HepG2 (cell line): ENCODE results near the gene SPSB1. TPM values are rescaled to one million over a fixed set of nuclear protein-coding genes. Genes with fewer than 3 reads are reported as not detected.

ENCODE experiments used
- ATAC-seq: fragments of 200-7000 bp; cut with Tn5 transposase; 3 replicates; pipeline ENCODE4 v1.9.1; 2020; ENCODE audit warnings: mild to moderate bottlenecking, moderate library complexity
- BruUV-seq: library from RNA; stranded (reverse); fragments of 400-500 nt; replicated peaks from 2 replicates; lab custom pipeline; 2021; lab: Mats Ljungman, UMichigan
- CTCF ChIA-PET: fragments of 300-600 bp; formaldehyde crosslinking; extraction: SDS; loops from one replicate; lab custom pipeline; 2021; ENCODE audit warnings: low total read pairs, inconsistent platforms, low intra/inter-chr PET ratio; lab: Yijun Ruan, JAX
- POLR2A ChIA-PET: fragments of 350-600 bp; sonication (Branson Sonifier 250); formaldehyde crosslinking; loops from one replicate; lab custom pipeline; 2020; ENCODE audit warnings: antibody characterized with exemption, inconsistent platforms; lab: Yijun Ruan, JAX
- DNase-seq: peaks from one replicate; pipeline ENCODE4 v3.0.0-alpha.2; 2015; ENCODE audit warnings: low spot score
- FAIRE-seq: peaks from 3 replicates; lab custom pipeline; 2011; peaks lifted over from hg19 to GRCh38; lab: Jason Lieb, UNC
- H2AFZ ChIP-seq: one replicate; pipeline ENCODE4 v1.6.1; 2011; ENCODE audit warnings: low read length, inconsistent platforms
- H3K27ac ChIP-seq: fragments of 300-600 bp; 3 replicates; pipeline ENCODE4 v1.8.0; 2011; ENCODE audit warnings: mixed run types, mild to moderate bottlenecking, mixed read lengths, low read length, inconsistent platforms; ENCODE audit not compliant: insufficient read depth; ENCODE audit errors: extremely low read length
- H3K27me3 ChIP-seq, 2 experiments: fragments of 200-600 bp in 1 of 2; 2 replicates in 1 of 2; 3 replicates in 1 of 2; pipeline versions ENCODE4 v1.6.0 to v1.8.0; 2011; ENCODE audit warnings: low read length in 2 of 2, mild to moderate bottlenecking in 2 of 2, moderate library complexity in 2 of 2, inconsistent platforms in 1 of 2; ENCODE audit not compliant: insufficient read depth in 2 of 2, control insufficient read depth in 1 of 2
- H3K36me3 ChIP-seq, 2 experiments: fragments of 200-600 bp in 1 of 2; replicated peaks in 1 of 2; 2 replicates in 1 of 2; 3 replicates in 1 of 2; pipeline versions ENCODE4 v1.5.1 to v1.8.0; 2011; ENCODE audit warnings: low read length in 2 of 2, inconsistent platforms in 1 of 2; ENCODE audit not compliant: insufficient read depth in 2 of 2, control insufficient read depth in 1 of 2
- H3K4me1 ChIP-seq: 2 replicates; pipeline ENCODE4 v1.5.1; 2012; ENCODE audit warnings: low read length, inconsistent platforms; ENCODE audit not compliant: insufficient read depth
- H3K4me2 ChIP-seq: 2 replicates; pipeline ENCODE4 v1.6.0; 2011; ENCODE audit warnings: low read depth, low read length, inconsistent platforms
- H3K4me3 ChIP-seq, 3 experiments: fragments of 200-600 bp in 1 of 3; sonication (generic), shearing (Covaris generic) in 1 of 3; replicated peaks in 1 of 3; 2 replicates each; pipeline ENCODE4 v1.5.1; 2011 to 2016; ENCODE audit warnings: low read length in 3 of 3, inconsistent platforms in 2 of 3, low read depth in 2 of 3, mild to moderate bottlenecking in 2 of 3, control low read depth in 1 of 3, mixed read lengths in 1 of 3; ENCODE audit not compliant: insufficient read depth in 1 of 3
- H3K79me2 ChIP-seq: one replicate; pipeline ENCODE4 v1.6.1; 2011; ENCODE audit warnings: low read length, inconsistent platforms; ENCODE audit not compliant: insufficient read depth
- H3K9ac ChIP-seq: 2 replicates; pipeline ENCODE4 v1.6.0; 2011; ENCODE audit warnings: mild to moderate bottlenecking, low read depth, low read length, inconsistent platforms; ENCODE audit not compliant: insufficient read depth
- H3K9me3 ChIP-seq: 2 replicates; pipeline ENCODE4 v1.5.1; 2012; ENCODE audit warnings: mild to moderate bottlenecking, low read length
- H4K20me1 ChIP-seq: 2 replicates; pipeline ENCODE4 v1.6.0; 2011; ENCODE audit warnings: inconsistent platforms, mild to moderate bottlenecking, low read length, moderate library complexity; ENCODE audit not compliant: insufficient read depth
- AHR ChIP-seq: IDR thresholded peaks from 2 replicates; pipeline ENCODE4 v1.6.1; 2018; ENCODE audit warnings: missing genetic modification reagents, missing compliant biosample characterization
- ATF7 ChIP-seq, 2 experiments: fragments of 450-650 bp in 1 of 2; sonication (generic) in 1 of 2; formaldehyde crosslinking in 1 of 2; IDR thresholded peaks; 2 replicates each; pipeline versions ENCODE4 v1.4.0 to v1.6.1; 2016 to 2020; ENCODE audit warnings: antibody characterized with exemption in 1 of 2, mild to moderate bottlenecking in 1 of 2, missing genetic modification reagents in 1 of 2
- BRCA1 ChIP-seq: sonication (generic); formaldehyde crosslinking; IDR thresholded peaks from 2 replicates; pipeline ENCODE4 v1.4.0; 2020; ENCODE audit warnings: missing genetic modification reagents
- FOSL2 ChIP-seq: sonication (generic); formaldehyde crosslinking; IDR thresholded peaks from 2 replicates; pipeline ENCODE4 v1.4.0; 2020; ENCODE audit warnings: missing genetic modification reagents
- GFI1 ChIP-seq: sonication (generic); formaldehyde crosslinking; IDR thresholded peaks from 2 replicates; pipeline ENCODE4 v1.5.0; 2020; ENCODE audit warnings: missing genetic modification reagents, mild to moderate bottlenecking, borderline replicate concordance
- MNT ChIP-seq: fragments of 450-650 bp; IDR thresholded peaks from 2 replicates; pipeline ENCODE4 v1.6.1; 2016
- NBN ChIP-seq: fragments of 450-650 bp; conservative IDR thresholded peaks from 2 replicates; pipeline ENCODE4 v1.6.1; 2017
- NR0B2 ChIP-seq: sonication (generic); formaldehyde crosslinking; IDR thresholded peaks from 2 replicates; pipeline ENCODE4 v1.4.0; 2020; ENCODE audit warnings: mild to moderate bottlenecking, missing genetic modification reagents
- ZNF143 ChIP-seq: sonication (generic); formaldehyde crosslinking; IDR thresholded peaks from 2 replicates; pipeline ENCODE4 v1.4.0; 2020; ENCODE audit warnings: missing genetic modification reagents
- ZNF225 ChIP-seq: sonication (generic); formaldehyde crosslinking; IDR thresholded peaks from 2 replicates; pipeline ENCODE4 v1.4.0; 2020; ENCODE audit warnings: mild to moderate bottlenecking, missing genetic modification reagents
- WGBS: methylation state at CpG from one replicate; pipeline ENCODE4 v1.1.6; 2017; ENCODE audit warnings: low lambda C conversion rate; 5-methylcytosine and 5-hydroxymethylcytosine counted together
- in situ Hi-C: cut with HindIII; loops from 2 replicates; pipeline ENCODE4 v1.10.0; 2017; ENCODE audit warnings: low pct_unique_long_range_greater_than_20kb; ENCODE audit not compliant: extremely low pct_ligation_motif_present
- intact Hi-C: fragments of 100-400 bp; cut with micrococcal nuclease; formaldehyde crosslinking; loops from one replicate; pipeline ENCODE4 v1.10.0; 2022; ENCODE audit not compliant: unreplicated experiment
- polyA plus RNA-seq, 8 experiments: library from polyadenylated mRNA; depleted of rRNA in 3 of 8; stranded (reverse) in 7 of 8; unstranded in 1 of 8; fragments of >200 nt; fragmentation: Illumina TruSeq in 4 of 8; extraction: Trizol in 4 of 8; gene quantifications; 2 replicates each; pipeline versions ENCODE4 v1.2.1 to v1.2.3, GENCODE V29; 2011 to 2016; ENCODE audit warnings: low read depth in 4 of 8, missing spikeins in 1 of 8, mixed read lengths in 1 of 8; ENCODE audit not compliant: insufficient read depth in 1 of 8
- total RNA-seq, 5 experiments: library from RNA; depleted of rRNA; stranded (reverse); fragments of >200 nt; fragmentation: Illumina TruSeq; extraction: Trizol; gene quantifications; 2 replicates each; pipeline ENCODE4 v1.2.3, GENCODE V29; 2016; ENCODE audit warnings: low read depth in 1 of 5
- TF ChIP-seq, protein P1 (sequence below): sonication (generic); formaldehyde crosslinking; IDR thresholded peaks from 2 replicates; pipeline ENCODE4 v1.9.0; 2022; ENCODE audit warnings: low read depth, missing genetic modification reagents
- TF ChIP-seq, protein P2 (sequence below): sonication (generic); formaldehyde crosslinking; IDR thresholded peaks from 2 replicates; pipeline ENCODE4 v1.9.0; 2021; ENCODE audit warnings: mild to moderate bottlenecking, missing genetic modification reagents

The SPSB1 gene
- total and polyA plus RNA-seq, 2 of the 13 experiments (the other 11 are each of a cell fraction or from before 2014, with no cell fraction given): 5.0 to 8.0 TPM

DNA sequence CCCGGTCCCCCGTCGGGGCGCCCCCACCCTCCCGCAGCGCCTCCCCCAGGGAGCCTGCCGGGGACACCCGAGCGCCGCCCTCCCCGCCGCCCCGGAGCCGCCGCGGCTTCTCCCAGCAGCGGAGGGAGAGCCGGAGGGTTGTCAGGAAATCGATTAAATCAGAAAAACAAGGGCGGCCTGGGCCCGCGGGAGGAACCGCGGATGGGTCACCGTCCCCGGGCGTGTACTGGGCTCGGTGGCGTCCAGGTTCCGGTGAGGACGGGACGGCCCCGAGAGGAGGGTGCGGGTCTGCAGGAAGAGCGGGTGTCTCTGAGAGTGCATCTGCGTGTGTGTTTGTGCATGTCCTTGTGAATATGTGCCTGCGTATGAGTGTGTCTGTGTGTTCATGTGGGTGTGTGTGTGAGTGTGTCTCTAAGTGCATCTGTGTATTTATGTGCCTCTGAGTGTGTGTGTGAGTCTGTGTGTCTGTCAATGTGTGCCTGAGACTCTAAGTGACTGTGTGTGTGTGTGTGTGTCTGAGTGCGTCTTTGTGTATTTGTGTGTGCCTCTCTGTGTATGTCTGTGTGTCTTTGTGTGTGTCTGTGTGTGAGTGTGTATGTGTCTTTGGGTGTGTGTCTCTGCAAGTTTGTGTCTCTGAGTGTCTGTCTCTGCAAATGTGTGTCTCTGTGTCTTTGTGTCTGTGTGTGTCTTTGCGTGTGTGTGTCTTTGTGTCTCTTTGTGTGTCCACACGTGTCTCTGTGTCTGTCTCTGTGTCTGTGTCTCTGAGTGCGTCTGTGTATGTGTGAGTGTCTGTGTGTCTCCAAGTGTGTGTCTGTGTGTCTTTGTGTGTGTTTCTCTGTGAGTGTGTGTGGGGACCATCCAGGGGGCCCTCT is 1.1 kb downstream of the SPSB1 start:
- ChIA-PET CTCF (no interaction called here), POLR2A (no interaction called here)
- Histone ChIP-seq H3K4me2 (peak overlapping the region; percentile 93), H3K4me1 (peaks cover 69% of the 10 kb centered on the region), H2AFZ (no peak overlapping the region), H3K4me3 (peak overlapping the region; percentile 53 to 83 (median 76)), H3K27me3 (no peaks in the 10 kb centered on the region), H3K36me3 (no peaks in the 10 kb centered on the region), H3K79me2 (peaks cover 28% of the 10 kb centered on the region), H4K20me1 (peaks cover 4% of the 10 kb centered on the region; the same call in 1 of the 2 replicates), H3K27ac (peak overlapping the region; percentile 3), H3K9me3 (peaks cover 9% of the 10 kb centered on the region), H3K9ac (peak overlapping the region; percentile 72)
- DNase-seq (no peak), ATAC-seq (peak; percentile 4; the same call in 2 of the 3 replicates), FAIRE-seq (peak; percentile 65)
- intact Hi-C loops: no loop called here
- WGBS: 4% methylated on average over 23 of the region's 41 CpGs
- in situ Hi-C loops: no loop called here
- TSS peak; percentile 60 for BruUV-seq
- TF ChIP-seq BRCA1: no peak
- TF ChIP-seq NBN: 0 out of 2 replicates have a peak, but pooled peaks have one; percentile 56
- TF ChIP-seq ZNF225 (CRISPR knock-in tag): peak; percentile 51; the same call in 1 of the 2 replicates
- no peak for TF ChIP-seq ATF7 (IDR thresholded peaks at IDR 0.05)
- TF ChIP-seq ATF7 (CRISPR knock-in tag; IDR thresholded peaks at IDR 0.05): 0 out of 2 replicates have a peak, but pooled peaks have one; percentile 62
- TF ChIP-seq NR0B2 (CRISPR knock-in tag): no peak
- TF ChIP-seq FOSL2 (CRISPR knock-in tag): peak; percentile 21; the same call in 1 of the 2 replicates
- TF ChIP-seq, protein P1, sequence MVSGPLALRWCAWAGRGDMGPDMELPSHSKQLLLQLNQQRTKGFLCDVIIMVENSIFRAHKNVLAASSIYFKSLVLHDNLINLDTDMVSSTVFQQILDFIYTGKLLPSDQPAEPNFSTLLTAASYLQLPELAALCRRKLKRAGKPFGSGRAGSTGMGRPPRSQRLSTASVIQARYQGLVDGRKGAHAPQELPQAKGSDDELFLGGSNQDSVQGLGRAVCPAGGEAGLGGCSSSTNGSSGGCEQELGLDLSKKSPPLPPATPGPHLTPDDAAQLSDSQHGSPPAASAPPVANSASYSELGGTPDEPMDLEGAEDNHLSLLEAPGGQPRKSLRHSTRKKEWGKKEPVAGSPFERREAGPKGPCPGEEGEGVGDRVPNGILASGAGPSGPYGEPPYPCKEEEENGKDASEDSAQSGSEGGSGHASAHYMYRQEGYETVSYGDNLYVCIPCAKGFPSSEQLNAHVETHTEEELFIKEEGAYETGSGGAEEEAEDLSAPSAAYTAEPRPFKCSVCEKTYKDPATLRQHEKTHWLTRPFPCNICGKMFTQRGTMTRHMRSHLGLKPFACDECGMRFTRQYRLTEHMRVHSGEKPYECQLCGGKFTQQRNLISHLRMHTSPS (CRISPR knock-in tag): no peak
- TF ChIP-seq MNT: peak; percentile 48; the same call in 1 of the 2 replicates
- no peak for TF ChIP-seq ZNF143 (CRISPR knock-in tag)
- no peak for TF ChIP-seq GFI1
- TF ChIP-seq, protein P2, sequence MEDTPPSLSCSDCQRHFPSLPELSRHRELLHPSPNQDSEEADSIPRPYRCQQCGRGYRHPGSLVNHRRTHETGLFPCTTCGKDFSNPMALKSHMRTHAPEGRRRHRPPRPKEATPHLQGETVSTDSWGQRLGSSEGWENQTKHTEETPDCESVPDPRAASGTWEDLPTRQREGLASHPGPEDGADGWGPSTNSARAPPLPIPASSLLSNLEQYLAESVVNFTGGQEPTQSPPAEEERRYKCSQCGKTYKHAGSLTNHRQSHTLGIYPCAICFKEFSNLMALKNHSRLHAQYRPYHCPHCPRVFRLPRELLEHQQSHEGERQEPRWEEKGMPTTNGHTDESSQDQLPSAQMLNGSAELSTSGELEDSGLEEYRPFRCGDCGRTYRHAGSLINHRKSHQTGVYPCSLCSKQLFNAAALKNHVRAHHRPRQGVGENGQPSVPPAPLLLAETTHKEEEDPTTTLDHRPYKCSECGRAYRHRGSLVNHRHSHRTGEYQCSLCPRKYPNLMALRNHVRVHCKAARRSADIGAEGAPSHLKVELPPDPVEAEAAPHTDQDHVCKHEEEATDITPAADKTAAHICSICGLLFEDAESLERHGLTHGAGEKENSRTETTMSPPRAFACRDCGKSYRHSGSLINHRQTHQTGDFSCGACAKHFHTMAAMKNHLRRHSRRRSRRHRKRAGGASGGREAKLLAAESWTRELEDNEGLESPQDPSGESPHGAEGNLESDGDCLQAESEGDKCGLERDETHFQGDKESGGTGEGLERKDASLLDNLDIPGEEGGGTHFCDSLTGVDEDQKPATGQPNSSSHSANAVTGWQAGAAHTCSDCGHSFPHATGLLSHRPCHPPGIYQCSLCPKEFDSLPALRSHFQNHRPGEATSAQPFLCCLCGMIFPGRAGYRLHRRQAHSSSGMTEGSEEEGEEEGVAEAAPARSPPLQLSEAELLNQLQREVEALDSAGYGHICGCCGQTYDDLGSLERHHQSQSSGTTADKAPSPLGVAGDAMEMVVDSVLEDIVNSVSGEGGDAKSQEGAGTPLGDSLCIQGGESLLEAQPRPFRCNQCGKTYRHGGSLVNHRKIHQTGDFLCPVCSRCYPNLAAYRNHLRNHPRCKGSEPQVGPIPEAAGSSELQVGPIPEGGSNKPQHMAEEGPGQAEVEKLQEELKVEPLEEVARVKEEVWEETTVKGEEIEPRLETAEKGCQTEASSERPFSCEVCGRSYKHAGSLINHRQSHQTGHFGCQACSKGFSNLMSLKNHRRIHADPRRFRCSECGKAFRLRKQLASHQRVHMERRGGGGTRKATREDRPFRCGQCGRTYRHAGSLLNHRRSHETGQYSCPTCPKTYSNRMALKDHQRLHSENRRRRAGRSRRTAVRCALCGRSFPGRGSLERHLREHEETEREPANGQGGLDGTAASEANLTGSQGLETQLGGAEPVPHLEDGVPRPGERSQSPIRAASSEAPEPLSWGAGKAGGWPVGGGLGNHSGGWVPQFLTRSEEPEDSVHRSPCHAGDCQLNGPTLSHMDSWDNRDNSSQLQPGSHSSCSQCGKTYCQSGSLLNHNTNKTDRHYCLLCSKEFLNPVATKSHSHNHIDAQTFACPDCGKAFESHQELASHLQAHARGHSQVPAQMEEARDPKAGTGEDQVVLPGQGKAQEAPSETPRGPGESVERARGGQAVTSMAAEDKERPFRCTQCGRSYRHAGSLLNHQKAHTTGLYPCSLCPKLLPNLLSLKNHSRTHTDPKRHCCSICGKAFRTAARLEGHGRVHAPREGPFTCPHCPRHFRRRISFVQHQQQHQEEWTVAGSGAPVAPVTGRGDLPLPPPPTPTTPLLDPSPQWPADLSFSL (CRISPR knock-in tag): peak; percentile 100
- peak; percentile 14; the same call in 1 of the 2 replicates for TF ChIP-seq AHR (CRISPR knock-in tag)
